IMR-90 (cell line): ENCODE measurements around the gene ZNF132.

Experiments used
- BHLHE40 ChIP-seq: fragments of 150-350 bp; IDR thresholded peaks from 2 replicates; pipeline ENCODE4 v1.6.1; 2016; ENCODE audit warnings: mild to moderate bottlenecking, low read depth, low read length
- POLR2A ChIP-seq: IDR thresholded peaks from 2 replicates; pipeline ENCODE4 v1.6.1; 2012; ENCODE audit warnings: mild to moderate bottlenecking, low read depth, low read length
- RAD21 ChIP-seq: IDR thresholded peaks from 2 replicates; pipeline ENCODE4 v1.6.1; 2012; ENCODE audit warnings: low read length, improper control_type of control experiment
- RCOR1 ChIP-seq: IDR thresholded peaks from 2 replicates; pipeline ENCODE4 v1.6.1; 2012; ENCODE audit warnings: mild to moderate bottlenecking, low read length, improper control_type of control experiment; ENCODE audit not compliant: insufficient replicate concordance
- TF ChIP-seq, protein P1 (sequence below): conservative IDR thresholded peaks from 2 replicates; pipeline ENCODE4 v1.5.1; 2012; ENCODE audit warnings: mild to moderate bottlenecking, low read depth, low read length, improper control_type of control experiment

DNA sequence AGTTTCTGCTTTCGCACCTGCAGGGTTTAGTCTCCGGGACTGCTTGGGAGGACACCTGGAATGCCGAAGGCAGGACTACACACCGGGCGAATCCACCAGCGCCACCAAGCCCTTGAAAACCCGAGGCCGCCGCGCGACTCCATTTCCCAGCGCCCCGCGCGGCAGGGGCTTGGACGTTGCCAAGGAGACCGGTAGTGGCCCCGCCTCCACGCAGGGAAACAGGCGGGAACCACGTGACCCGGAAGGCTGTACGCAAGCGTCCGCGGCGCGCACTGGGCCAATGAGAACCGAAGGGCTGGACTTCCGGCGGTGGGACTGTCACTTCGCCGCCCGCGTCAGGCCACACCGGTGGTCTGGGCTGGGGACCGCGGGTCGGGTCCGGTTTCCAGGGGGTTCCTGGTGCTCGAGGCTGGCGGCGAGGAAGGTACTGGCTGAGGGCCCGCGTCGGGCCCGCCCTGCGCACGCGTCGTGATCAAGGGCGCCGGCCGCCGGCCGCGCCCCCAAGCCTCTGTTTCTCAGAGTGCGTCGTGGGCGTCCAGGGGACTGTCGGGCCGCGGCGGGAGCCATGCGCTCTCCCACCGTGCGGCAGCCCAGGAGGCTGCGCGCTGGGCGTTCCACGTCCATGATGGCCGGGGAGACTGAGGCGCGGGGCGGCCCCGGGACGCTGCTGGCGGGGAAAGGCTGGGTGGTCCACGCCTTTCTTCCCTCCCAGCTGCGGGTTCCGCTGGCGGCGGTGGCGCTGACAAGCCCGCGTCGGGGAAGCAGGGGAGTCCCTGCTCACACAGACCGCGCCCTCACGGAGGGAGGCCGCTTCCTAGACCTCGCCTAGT is 27.0 kb upstream of the ZNF132 start, which contains the start of gene ZNF324:
- TF ChIP-seq RAD21 (no peak), POLR2A (peak; percentile 80), RCOR1 (no peak), BHLHE40 (peak; percentile 39; the same call in 1 of the 2 replicates)
- TF ChIP-seq, protein P1, sequence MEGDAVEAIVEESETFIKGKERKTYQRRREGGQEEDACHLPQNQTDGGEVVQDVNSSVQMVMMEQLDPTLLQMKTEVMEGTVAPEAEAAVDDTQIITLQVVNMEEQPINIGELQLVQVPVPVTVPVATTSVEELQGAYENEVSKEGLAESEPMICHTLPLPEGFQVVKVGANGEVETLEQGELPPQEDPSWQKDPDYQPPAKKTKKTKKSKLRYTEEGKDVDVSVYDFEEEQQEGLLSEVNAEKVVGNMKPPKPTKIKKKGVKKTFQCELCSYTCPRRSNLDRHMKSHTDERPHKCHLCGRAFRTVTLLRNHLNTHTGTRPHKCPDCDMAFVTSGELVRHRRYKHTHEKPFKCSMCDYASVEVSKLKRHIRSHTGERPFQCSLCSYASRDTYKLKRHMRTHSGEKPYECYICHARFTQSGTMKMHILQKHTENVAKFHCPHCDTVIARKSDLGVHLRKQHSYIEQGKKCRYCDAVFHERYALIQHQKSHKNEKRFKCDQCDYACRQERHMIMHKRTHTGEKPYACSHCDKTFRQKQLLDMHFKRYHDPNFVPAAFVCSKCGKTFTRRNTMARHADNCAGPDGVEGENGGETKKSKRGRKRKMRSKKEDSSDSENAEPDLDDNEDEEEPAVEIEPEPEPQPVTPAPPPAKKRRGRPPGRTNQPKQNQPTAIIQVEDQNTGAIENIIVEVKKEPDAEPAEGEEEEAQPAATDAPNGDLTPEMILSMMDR: no peak
